GM21528 (cell line): ENCODE data around the gene APC2.
"Not testable (repeated sequence)": the region's sequence is repeated elsewhere in the genome, so short reads cannot be mapped to it uniquely, and the experiment has no call there.

Experiments
- ATAC-seq: cut with Tn5 transposase; IDR thresholded peaks from one replicate; pipeline ENCODE4 v1.9.1; 2021; ENCODE audit warnings: mild to moderate bottlenecking, moderate library complexity; ENCODE audit not compliant: unreplicated experiment, low FRiP score

The APC2 gene

GRCh38 chr19:1505991-1506881, 56.3 kb downstream of the APC2 start:
- ATAC-seq = no peak

DNA sequence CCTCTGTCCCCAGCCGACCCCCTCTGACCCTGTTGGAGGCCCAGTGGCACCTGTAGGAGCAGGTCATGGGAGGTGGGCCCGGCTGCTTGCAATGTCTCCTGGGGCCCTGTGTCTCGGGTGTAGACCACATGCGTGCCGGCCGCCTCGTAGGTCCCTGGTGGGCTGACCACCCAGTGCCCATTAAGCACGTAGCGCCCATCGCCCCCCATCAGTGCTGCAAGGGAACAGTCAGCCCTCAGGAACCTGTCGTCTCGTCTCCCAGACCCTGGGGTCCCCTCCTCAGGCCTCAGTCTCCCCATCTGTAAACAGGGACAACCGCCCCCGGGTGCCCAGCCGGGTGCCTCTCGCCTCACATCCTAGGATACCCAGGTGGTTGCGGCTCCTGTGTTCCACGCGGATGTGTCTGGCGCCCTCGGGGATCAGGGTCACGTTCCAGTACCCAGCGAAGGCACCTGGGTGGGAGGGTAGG, 57.3 kb downstream of the APC2 start:
- ATAC-seq = no peak

DNA sequence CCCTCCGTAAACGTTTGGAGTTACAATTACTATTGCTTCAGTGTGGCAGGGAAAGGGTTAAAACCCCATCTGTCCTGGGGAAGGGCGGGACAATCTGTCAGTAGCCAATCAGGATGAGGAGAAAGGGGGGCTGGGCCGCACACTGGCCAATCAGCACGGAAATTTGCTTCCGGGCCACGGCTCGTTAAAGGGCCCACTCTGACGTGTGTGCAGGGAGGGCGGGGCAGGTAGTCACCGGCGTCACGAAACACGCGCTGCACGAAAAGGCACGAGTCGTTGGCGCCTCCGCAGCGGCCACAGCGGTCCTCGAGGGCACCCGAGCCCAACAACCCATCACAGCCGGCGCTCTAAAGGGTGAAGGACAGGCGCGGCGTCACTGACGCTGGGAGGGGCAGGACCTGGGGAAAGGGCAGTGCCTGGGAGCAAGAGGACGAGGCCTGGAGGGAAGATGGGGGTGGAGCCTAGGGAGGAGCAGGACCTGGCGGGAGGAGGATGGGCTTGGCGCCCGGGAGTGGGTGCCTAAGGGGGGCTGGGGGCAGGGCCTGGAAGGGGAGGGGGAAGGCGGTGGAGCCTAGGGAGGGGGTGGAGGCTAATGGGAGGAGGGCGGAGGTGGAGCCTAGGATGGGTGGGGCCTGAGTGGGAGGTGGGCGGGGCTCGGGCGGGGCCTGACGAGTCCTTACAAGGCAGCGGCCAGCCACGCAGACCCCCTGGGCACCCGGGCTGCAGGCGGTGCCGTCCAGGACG, 58.0 kb downstream of the APC2 start:
- ATAC-seq = no peak

DNA sequence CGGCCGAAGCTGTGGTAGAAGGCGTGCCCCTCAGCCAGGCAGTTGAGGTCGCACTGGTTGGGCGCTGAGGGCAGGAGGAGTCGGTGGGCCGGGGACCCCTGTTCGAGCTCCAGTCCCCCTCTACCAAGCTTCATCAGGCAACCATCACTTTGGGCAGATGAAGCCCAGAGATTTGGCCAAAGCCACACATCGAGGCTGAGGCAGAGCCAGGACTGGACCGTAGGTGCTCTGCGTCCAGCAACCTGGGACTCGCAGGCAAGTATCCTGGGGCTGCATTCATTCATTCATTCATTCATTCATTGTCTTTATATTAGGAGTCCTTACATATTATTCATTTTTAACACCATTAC, 58.6 kb downstream of the APC2 start:
- no peak for ATAC-seq

DNA sequence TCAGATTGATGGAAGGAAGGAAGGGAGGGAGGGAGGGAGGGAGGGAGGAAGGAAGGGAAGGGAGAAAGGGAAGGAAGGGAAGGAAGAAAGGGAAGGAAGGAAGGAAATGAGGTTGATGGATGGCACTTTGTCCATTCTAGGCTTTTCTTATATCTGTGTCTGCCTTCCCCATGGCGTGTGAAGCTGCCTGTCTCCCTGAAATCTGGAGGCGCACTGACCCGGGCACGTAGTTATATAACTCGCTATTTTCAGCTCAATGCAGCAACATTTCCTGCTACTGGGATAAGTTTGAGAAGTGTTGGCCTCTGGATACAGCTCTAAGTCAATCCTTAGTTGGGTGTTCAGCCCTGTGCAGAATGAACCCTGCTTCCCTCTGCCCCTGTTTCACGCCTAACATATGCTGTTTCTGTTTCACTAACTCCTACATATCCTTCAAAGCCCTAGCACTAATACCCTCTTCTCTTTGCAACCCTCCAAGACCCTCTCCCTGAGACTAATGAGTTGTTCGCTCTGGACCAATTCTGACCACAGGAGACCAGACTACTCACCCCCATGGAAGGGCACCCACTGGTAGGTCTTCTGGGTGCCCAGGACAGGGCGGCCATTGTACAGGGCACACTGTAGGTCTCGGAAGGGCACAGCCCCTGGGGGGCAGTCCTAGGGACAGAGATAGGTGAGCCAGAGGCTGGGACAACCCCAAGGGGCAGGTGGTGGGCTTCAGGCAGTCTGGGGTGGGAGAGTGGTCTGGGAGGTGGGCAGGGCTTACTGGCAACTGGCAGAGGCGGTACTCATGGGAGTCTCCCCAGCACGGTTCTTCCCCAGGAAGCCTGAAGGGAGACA, 59.9 kb downstream of the APC2 start:
- no peak for ATAC-seq

DNA sequence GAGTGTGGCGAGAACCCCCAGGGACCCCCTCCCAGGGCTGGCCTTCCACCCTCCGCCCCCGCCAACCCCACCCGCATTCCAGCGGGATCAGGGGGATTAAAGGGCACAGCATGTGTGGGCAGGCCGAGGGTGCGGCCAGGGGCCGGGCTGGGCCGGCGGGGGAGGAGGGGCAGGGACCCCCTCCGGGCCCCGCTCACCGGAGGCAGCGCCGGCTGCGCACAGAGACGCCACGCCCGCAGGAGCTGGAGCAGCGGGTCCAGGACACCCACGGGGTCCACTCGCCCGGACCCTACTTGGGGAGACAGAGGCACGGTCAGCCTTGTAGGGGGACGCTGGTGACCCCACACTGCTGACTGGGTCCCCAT, 60.5 kb downstream of the APC2 start:
- no peak for ATAC-seq

DNA sequence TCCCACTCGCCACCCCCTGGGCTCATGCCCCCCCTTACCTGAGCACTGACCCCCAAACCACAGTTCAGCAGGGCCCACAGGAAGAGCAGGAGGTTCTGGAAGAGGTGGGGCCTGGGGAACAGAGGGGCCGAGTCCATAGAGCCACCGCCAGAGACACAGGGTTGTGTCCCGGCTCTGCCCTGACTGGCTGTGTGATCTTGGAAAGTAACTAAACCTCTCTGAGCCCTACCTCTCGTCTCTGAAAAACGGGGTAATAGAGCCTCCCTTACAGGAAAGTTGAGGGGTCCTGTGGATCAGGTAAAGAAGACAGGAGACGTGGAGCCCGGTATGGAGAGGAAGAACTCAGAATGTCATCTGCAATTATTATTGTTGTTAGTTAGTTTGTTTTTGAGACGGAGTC, 60.9 kb downstream of the APC2 start:
- ATAC-seq = no peak

- ATAC-seq = no peak
These were observed 61.7 kb downstream of the APC2 start for GRCh38 chr19:1511318-1512317.

DNA sequence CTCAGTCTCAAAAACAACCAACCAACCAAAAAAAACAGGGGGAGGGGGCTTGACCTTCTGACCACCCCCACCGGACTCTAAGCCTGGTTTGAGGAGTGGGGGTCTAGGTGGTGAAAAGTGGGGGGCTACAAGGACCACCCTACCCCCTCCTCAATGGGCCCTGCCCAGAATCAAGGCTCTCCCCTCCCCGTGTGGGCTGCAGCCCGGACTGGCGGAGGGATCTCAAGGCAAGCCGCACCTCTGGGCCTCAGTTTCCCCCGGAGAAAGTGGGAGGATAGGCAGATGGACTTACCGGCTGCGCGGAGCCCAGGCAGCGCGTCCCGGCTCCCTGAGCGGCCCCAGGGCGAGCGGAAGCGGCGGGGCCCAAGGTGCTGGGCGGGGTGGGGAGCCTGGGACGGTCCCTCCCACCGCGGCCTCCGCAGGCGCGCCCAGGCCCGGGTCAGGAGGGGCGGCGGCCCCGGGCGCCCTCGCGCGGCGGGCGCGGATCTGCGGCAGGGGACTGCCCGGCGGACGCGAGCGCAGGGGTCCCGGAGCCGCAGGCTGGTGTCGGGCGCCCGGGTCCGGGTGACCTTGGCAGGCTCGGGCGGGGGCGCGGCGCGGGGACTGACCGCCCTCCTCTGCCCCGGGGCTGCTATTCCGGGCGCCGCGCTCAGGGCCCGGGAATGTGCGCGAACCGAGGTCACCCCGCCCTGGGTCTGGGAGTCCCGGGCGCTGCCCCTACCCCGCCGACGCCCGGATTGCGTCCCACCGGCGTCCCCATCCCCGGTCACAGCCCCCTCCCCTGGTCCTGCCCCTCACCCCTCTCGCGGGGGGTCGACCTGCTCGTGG, 63.0 kb downstream of the APC2 start, which contains the start of gene ADAMTSL5:
TSS of gene ADAMTSL5 (minus strand) at position 349 of the 828 bp plus-strand sequence. CDS start 2,076 bp downstream, outside the sequence.
- ATAC-seq = no peak

- no peak for ATAC-seq
These were observed 63.8 kb downstream of the APC2 start for GRCh38 chr19:1513499-1514294.

- no peak for ATAC-seq
These were observed 64.4 kb downstream of the APC2 start for GRCh38 chr19:1514295-1514661.

GRCh38 chr19:1514986-1515721, 65.2 kb downstream of the APC2 start:
- no peak for ATAC-seq

- no peak for ATAC-seq
These were observed 66.5 kb downstream of the APC2 start for GRCh38 chr19:1516395-1516753.

DNA sequence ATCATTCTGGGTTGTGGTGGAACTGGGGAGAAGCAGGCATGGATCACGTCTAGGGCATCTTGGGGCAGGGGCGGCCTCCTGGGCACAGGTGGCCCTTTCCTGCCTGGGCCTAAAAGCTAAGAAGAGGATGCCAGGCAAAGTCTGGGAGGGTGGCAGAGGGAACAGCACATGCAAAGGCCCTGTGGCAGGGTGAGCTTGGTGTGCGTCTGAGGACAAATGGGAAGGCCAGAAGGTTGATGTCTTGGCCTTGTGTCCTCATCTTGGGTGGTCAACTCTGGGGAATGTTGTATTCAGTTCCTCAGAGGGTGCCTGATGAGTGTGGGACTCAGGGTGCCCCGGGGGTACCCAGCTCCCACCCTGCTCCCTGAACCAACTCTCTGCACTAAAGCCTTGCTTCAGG, 68.5 kb downstream of the APC2 start:
- ATAC-seq = no peak

DNA sequence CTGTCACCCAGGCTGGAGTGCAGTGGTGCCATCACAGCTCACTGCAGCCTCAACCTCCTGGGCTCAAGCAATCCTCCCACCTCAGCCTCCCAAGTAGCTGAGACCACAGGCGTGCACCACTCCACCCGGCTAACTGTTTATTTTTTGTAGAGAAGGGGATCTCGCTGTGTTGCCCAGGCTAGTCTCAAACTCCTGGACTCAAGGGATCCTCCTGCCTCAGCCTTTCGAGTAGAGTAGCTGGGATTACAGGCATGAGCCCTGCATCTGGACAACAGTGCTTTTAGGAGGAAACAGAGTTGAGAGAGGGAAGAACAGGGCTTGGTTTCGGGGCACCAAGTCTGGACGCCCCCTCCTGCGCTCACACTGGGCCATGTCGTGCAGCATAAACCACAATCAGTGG, 69.9 kb downstream of the APC2 start:
- not testable (repeated sequence) for ATAC-seq

DNA sequence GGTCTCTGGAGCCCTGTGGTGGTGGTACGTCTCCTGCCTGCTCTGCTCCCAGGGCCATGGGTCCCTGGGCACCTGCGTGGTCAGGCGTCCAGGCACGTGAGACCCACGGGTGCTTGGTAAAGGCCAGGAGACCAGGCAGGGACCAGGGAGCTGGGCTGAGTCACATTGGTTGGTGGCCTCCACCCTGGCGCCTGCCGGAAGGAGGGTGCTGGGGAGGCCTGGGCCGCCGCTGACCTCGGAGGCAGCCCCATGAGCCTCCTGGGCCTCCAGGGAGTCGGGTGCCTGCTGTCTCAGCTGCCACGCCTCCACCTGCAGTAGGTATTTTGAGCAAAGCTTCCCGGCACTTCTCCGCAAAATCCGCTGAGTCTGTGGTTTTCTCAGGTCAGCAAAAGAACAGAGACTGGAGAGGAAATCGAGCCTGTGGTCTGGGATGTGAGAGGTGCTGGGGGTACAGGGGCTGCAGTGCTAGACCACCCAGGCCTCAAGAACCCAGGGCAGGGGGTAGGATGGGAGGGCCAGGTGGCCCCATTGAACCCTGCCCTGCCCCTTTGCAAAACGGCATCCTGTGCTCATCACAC, 70.4 kb downstream of the APC2 start:
- ATAC-seq = no peak

DNA sequence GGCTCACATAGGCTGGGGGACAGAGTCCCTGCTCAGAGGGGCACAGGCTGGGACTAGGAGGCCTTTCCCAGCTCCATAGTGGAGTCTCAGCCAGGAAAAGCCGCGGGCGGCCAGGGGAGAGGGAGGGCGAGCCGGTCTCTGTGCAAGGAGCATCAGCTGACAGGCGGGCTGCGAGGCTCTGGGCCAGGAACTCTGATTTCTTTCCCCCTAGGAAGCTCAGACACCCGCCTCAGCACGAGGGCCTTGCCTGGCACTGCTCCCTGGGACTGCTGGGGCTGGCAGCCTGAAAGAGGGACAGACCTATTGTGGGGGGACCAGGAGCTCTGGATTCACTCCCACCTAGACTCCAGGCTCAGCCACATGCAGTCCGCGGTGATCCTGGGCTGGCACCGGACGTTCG, 71.7 kb downstream of the APC2 start:
- ATAC-seq = no peak
